HepG2 (cell line): ENCODE data around the gene RAB18. TPM values are rescaled to one million over a fixed set of nuclear protein-coding genes. Genes with fewer than 3 reads are reported as not detected.

Experiments used
- ATAC-seq: fragments of 200-7000 bp; cut with Tn5 transposase; 3 replicates; pipeline ENCODE4 v1.9.1; 2020; ENCODE audit warnings: mild to moderate bottlenecking, moderate library complexity
- BruUV-seq: library from RNA; stranded (reverse); fragments of 400-500 nt; replicated peaks from 2 replicates; lab custom pipeline; 2021; lab: Mats Ljungman, UMichigan
- CTCF ChIA-PET: fragments of 300-600 bp; formaldehyde crosslinking; extraction: SDS; loops from one replicate; lab custom pipeline; 2021; ENCODE audit warnings: low total read pairs, inconsistent platforms, low intra/inter-chr PET ratio; lab: Yijun Ruan, JAX
- POLR2A ChIA-PET: fragments of 350-600 bp; sonication (Branson Sonifier 250); formaldehyde crosslinking; loops from one replicate; lab custom pipeline; 2020; ENCODE audit warnings: antibody characterized with exemption, inconsistent platforms; lab: Yijun Ruan, JAX
- DNase-seq: peaks from one replicate; pipeline ENCODE4 v3.0.0-alpha.2; 2015; ENCODE audit warnings: low spot score
- FAIRE-seq: peaks from 3 replicates; lab custom pipeline; 2011; peaks lifted over from hg19 to GRCh38; lab: Jason Lieb, UNC
- H2AFZ ChIP-seq: one replicate; pipeline ENCODE4 v1.6.1; 2011; ENCODE audit warnings: low read length, inconsistent platforms
- H3K27ac ChIP-seq: fragments of 300-600 bp; 3 replicates; pipeline ENCODE4 v1.8.0; 2011; ENCODE audit warnings: mixed run types, mild to moderate bottlenecking, mixed read lengths, low read length, inconsistent platforms; ENCODE audit not compliant: insufficient read depth; ENCODE audit errors: extremely low read length
- H3K27me3 ChIP-seq, 2 experiments: fragments of 200-600 bp in 1 of 2; 2 replicates in 1 of 2; 3 replicates in 1 of 2; pipeline versions ENCODE4 v1.6.0 to v1.8.0; 2011; ENCODE audit warnings: low read length in 2 of 2, mild to moderate bottlenecking in 2 of 2, moderate library complexity in 2 of 2, inconsistent platforms in 1 of 2; ENCODE audit not compliant: insufficient read depth in 2 of 2, control insufficient read depth in 1 of 2
- H3K36me3 ChIP-seq, 2 experiments: fragments of 200-600 bp in 1 of 2; replicated peaks in 1 of 2; 2 replicates in 1 of 2; 3 replicates in 1 of 2; pipeline versions ENCODE4 v1.5.1 to v1.8.0; 2011; ENCODE audit warnings: low read length in 2 of 2, inconsistent platforms in 1 of 2; ENCODE audit not compliant: insufficient read depth in 2 of 2, control insufficient read depth in 1 of 2
- H3K4me1 ChIP-seq: 2 replicates; pipeline ENCODE4 v1.5.1; 2012; ENCODE audit warnings: low read length, inconsistent platforms; ENCODE audit not compliant: insufficient read depth
- H3K4me2 ChIP-seq: 2 replicates; pipeline ENCODE4 v1.6.0; 2011; ENCODE audit warnings: low read depth, low read length, inconsistent platforms
- H3K4me3 ChIP-seq, 3 experiments: fragments of 200-600 bp in 1 of 3; sonication (generic), shearing (Covaris generic) in 1 of 3; replicated peaks in 1 of 3; 2 replicates each; pipeline ENCODE4 v1.5.1; 2011 to 2016; ENCODE audit warnings: low read length in 3 of 3, inconsistent platforms in 2 of 3, low read depth in 2 of 3, mild to moderate bottlenecking in 2 of 3, control low read depth in 1 of 3, mixed read lengths in 1 of 3; ENCODE audit not compliant: insufficient read depth in 1 of 3
- H3K79me2 ChIP-seq: one replicate; pipeline ENCODE4 v1.6.1; 2011; ENCODE audit warnings: low read length, inconsistent platforms; ENCODE audit not compliant: insufficient read depth
- H3K9ac ChIP-seq: 2 replicates; pipeline ENCODE4 v1.6.0; 2011; ENCODE audit warnings: mild to moderate bottlenecking, low read depth, low read length, inconsistent platforms; ENCODE audit not compliant: insufficient read depth
- H3K9me3 ChIP-seq: 2 replicates; pipeline ENCODE4 v1.5.1; 2012; ENCODE audit warnings: mild to moderate bottlenecking, low read length
- H4K20me1 ChIP-seq: 2 replicates; pipeline ENCODE4 v1.6.0; 2011; ENCODE audit warnings: inconsistent platforms, mild to moderate bottlenecking, low read length, moderate library complexity; ENCODE audit not compliant: insufficient read depth
- ARNT ChIP-seq: fragments of 450-650 bp; IDR thresholded peaks from 2 replicates; pipeline ENCODE4 v1.6.1; 2017
- ATF7-NPFF ChIP-seq: sonication (generic); formaldehyde crosslinking; IDR thresholded peaks from 2 replicates; pipeline ENCODE4 v1.8.1; 2023; ENCODE audit warnings: mild to moderate bottlenecking, low read depth, missing genetic modification reagents, moderate library complexity
- BCL6 ChIP-seq: IDR thresholded peaks from 2 replicates; pipeline ENCODE4 v1.6.1; 2016; ENCODE audit warnings: missing genetic modification reagents, missing compliant biosample characterization
- BRCA1 ChIP-seq: sonication (generic); formaldehyde crosslinking; IDR thresholded peaks from 2 replicates; pipeline ENCODE4 v1.4.0; 2020; ENCODE audit warnings: missing genetic modification reagents
- KDM3A ChIP-seq: IDR thresholded peaks from 2 replicates; pipeline ENCODE4 v1.6.1; 2018; ENCODE audit warnings: low read depth, missing compliant biosample characterization
- KLF13 ChIP-seq: sonication (generic); formaldehyde crosslinking; IDR thresholded peaks from 2 replicates; pipeline ENCODE4 v1.4.0; 2020; ENCODE audit warnings: mild to moderate bottlenecking, missing genetic modification reagents
- NR2F2 ChIP-seq: IDR thresholded peaks from 2 replicates; pipeline ENCODE4 v1.6.1; 2012; ENCODE audit warnings: low read depth, inconsistent platforms, borderline replicate concordance
- RARA ChIP-seq: IDR thresholded peaks from 2 replicates; pipeline ENCODE4 v1.6.1; 2016; ENCODE audit warnings: missing genetic modification reagents, missing compliant biosample characterization
- RFX1 ChIP-seq: fragments of 450-650 bp; IDR thresholded peaks from 2 replicates; pipeline ENCODE4 v1.6.1; 2017
- RFXANK ChIP-seq: IDR thresholded peaks from 2 replicates; pipeline ENCODE4 v1.6.1; 2016
- SOX13 ChIP-seq, 3 experiments: fragments of 450-650 bp in 1 of 3; sonication (generic) in 1 of 3; formaldehyde crosslinking in 1 of 3; IDR thresholded peaks in 2 of 3; conservative IDR thresholded peaks in 1 of 3; 2 replicates each; pipeline versions ENCODE4 v1.5.0 to v1.6.1; 2016 to 2020; ENCODE audit warnings: antibody characterized with exemption in 1 of 3, mild to moderate bottlenecking in 1 of 3, missing compliant biosample characterization in 1 of 3, missing genetic modification reagents in 1 of 3, moderate library complexity in 1 of 3
- SP140L ChIP-seq: sonication (generic); formaldehyde crosslinking; IDR thresholded peaks from 2 replicates; pipeline ENCODE4 v1.4.0; 2020; ENCODE audit warnings: missing genetic modification reagents, borderline replicate concordance
- TBX3 ChIP-seq: fragments of 450-650 bp; IDR thresholded peaks from 2 replicates; pipeline ENCODE4 v1.6.1; 2017; ENCODE audit warnings: antibody characterized with exemption, mild to moderate bottlenecking, inconsistent platforms, borderline replicate concordance
- ZBTB42 ChIP-seq: sonication (generic); formaldehyde crosslinking; IDR thresholded peaks from 2 replicates; pipeline ENCODE4 v1.5.0; 2020; ENCODE audit warnings: mild to moderate bottlenecking, missing genetic modification reagents
- ZFP36L2 ChIP-seq: sonication (generic); formaldehyde crosslinking; IDR thresholded peaks from 2 replicates; pipeline ENCODE4 v1.4.0; 2020; ENCODE audit warnings: missing genetic modification reagents
- ZNF558 ChIP-seq: sonication (generic); formaldehyde crosslinking; IDR thresholded peaks from 2 replicates; pipeline ENCODE4 v1.9.0; 2022; ENCODE audit warnings: mild to moderate bottlenecking, missing genetic modification reagents, borderline replicate concordance
- WGBS: methylation state at CpG from one replicate; pipeline ENCODE4 v1.1.6; 2017; ENCODE audit warnings: low lambda C conversion rate; 5-methylcytosine and 5-hydroxymethylcytosine counted together
- in situ Hi-C: cut with HindIII; loops from 2 replicates; pipeline ENCODE4 v1.10.0; 2017; ENCODE audit warnings: low pct_unique_long_range_greater_than_20kb; ENCODE audit not compliant: extremely low pct_ligation_motif_present
- intact Hi-C: fragments of 100-400 bp; cut with micrococcal nuclease; formaldehyde crosslinking; loops from one replicate; pipeline ENCODE4 v1.10.0; 2022; ENCODE audit not compliant: unreplicated experiment
- polyA plus RNA-seq, 8 experiments: library from polyadenylated mRNA; depleted of rRNA in 3 of 8; stranded (reverse) in 7 of 8; unstranded in 1 of 8; fragments of >200 nt; fragmentation: Illumina TruSeq in 4 of 8; extraction: Trizol in 4 of 8; gene quantifications; 2 replicates each; pipeline versions ENCODE4 v1.2.1 to v1.2.3, GENCODE V29; 2011 to 2016; ENCODE audit warnings: low read depth in 4 of 8, missing spikeins in 1 of 8, mixed read lengths in 1 of 8; ENCODE audit not compliant: insufficient read depth in 1 of 8
- total RNA-seq, 5 experiments: library from RNA; depleted of rRNA; stranded (reverse); fragments of >200 nt; fragmentation: Illumina TruSeq; extraction: Trizol; gene quantifications; 2 replicates each; pipeline ENCODE4 v1.2.3, GENCODE V29; 2016; ENCODE audit warnings: low read depth in 1 of 5
- TF ChIP-seq, protein P1 (sequence below): sonication (generic); IDR thresholded peaks from 2 replicates; pipeline ENCODE4 v1.6.1; 2016; ENCODE audit warnings: low read depth, borderline replicate concordance
- TF ChIP-seq, protein P2 (sequence below): sonication (generic); formaldehyde crosslinking; IDR thresholded peaks from 2 replicates; pipeline ENCODE4 v1.5.1; 2020; ENCODE audit warnings: missing genetic modification reagents, mild to moderate bottlenecking, borderline replicate concordance

Gene RAB18
- total and polyA plus RNA-seq, 2 of the 13 experiments (the other 11 are each of a cell fraction or from before 2014, with no cell fraction given), result 22.3 to 69.1 TPM

DNA sequence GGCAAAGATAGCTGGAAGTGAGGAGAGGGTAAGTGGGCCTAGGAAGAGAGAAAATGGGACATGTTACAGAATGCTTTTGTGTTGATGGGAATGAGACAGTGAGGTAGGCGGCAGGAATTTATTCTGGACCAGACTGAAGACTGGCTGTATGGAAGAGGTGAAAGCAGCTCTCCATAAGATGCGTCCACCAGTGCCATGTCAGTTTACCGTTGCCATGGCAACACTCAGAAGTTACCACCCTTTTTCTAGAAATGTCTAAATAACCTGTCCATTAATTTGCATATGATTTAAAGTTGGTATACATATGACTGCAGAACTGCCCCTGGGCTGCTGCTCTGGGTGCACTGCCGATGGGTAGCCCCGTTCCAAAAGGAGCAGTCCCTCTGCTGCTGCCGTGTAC is 46.7 kb downstream of the RAB18 start:
- Histone ChIP-seq H3K27me3 (no peaks in the 10 kb centered on the region), H3K79me2 (no peaks in the 10 kb centered on the region), H3K4me2 (no peak overlapping the region), H3K36me3 (no peaks in the 10 kb centered on the region), H3K27ac (no peak overlapping the region), H3K4me1 (no peaks in the 10 kb centered on the region), H3K4me3 (no peak overlapping the region), H3K9me3 (no peaks in the 10 kb centered on the region), H2AFZ (no peak overlapping the region), H4K20me1 (no peaks in the 10 kb centered on the region), H3K9ac (no peak overlapping the region)
- ChIA-PET CTCF (no interaction called here), POLR2A (no interaction called here)
- ATAC-seq (peak; percentile 45), DNase-seq (no peak), FAIRE-seq (no peak)
- in situ Hi-C loops (loop anchor here (25.0 kb wide), 2 partner anchors 686 to 836 kb away; no protein-coding TSS in a partner anchor), intact Hi-C loops (no loop called here)
- WGBS, result 54% methylated on average over 6 of the region's 6 CpGs
- TF ChIP-seq ZBTB42 (CRISPR knock-in tag) (no peak), RFX1 (peak; percentile 54; the same call in 1 of the 2 replicates)
- no TSS peak for BruUV-seq

DNA sequence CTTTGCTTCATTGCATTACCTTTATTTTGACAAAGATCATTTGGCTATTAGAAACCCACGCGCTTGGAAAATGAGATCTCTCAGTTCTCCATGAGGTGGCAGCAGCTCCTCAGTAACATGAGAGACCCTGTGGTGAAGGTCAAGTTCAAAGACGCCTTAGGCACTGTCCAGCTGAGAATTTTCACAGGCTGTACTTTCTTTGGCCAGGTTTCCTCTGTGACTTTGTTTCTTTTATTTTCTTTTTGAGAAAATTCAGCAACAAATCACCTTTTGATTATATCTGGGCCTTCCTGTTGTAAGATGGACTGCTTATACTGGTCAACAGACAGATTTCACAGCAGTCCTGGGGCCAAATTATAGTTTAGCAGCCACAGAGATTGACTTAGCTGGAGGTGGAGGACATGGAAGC is 54.5 kb downstream of the RAB18 start:
- H2AFZ ChIP-seq, result no peak overlapping the region
- H3K4me3 ChIP-seq, result no peak overlapping the region
- FAIRE-seq (peak; percentile 92), ATAC-seq (peak; percentile 69), DNase-seq (peak; percentile 68)
- H3K4me2 ChIP-seq, result no peak overlapping the region
- no peaks in the 10 kb centered on the region for H3K79me2 ChIP-seq
- ChIA-PET CTCF (interaction anchor here (0.9 to 1.3 kb wide), 3 partner anchors 96 to 100 kb away, joined by 3 to 5 read pairs (median 4); no protein-coding TSS in a partner anchor), POLR2A (no interaction called here)
- intact Hi-C loops, result loop anchor here (1.0 to 5.0 kb wide), 4 partner anchors 98 to 824 kb away; no protein-coding TSS in a partner anchor
- H3K27ac ChIP-seq, result no peak overlapping the region
- H3K9me3 ChIP-seq, result no peaks in the 10 kb centered on the region
- H3K36me3 ChIP-seq, result no peaks in the 10 kb centered on the region
- no TSS peak for BruUV-seq
- no peaks in the 10 kb centered on the region; the same call in 1 of the 2 replicates for H4K20me1 ChIP-seq
- H3K9ac ChIP-seq, result no peak overlapping the region
- WGBS, result 0% methylated on average over 3 of the region's 3 CpGs
- in situ Hi-C loops, result loop anchor here (5.0 to 25.0 kb wide), 3 partner anchors 99 to 829 kb away; no protein-coding TSS in a partner anchor
- no peaks in the 10 kb centered on the region for H3K4me1 ChIP-seq
- no peaks in the 10 kb centered on the region for H3K27me3 ChIP-seq
- TF ChIP-seq ATF7-NPFF (CRISPR knock-in tag), result no peak
- TF ChIP-seq KLF13 (CRISPR knock-in tag), result no peak
- 0 out of 2 replicates have a peak, but pooled peaks have one; percentile 19 for TF ChIP-seq NR2F2
- TF ChIP-seq ZNF558 (CRISPR knock-in tag), result no peak
- 0 out of 2 replicates have a peak, but pooled peaks have one; percentile 42 for TF ChIP-seq SP140L
- no peak for TF ChIP-seq RFXANK (CRISPR knock-in tag)
- TF ChIP-seq, protein P1, sequence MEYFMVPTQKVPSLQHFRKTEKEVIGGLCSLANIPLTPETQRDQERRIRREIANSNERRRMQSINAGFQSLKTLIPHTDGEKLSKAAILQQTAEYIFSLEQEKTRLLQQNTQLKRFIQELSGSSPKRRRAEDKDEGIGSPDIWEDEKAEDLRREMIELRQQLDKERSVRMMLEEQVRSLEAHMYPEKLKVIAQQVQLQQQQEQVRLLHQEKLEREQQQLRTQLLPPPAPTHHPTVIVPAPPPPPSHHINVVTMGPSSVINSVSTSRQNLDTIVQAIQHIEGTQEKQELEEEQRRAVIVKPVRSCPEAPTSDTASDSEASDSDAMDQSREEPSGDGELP, result peak; percentile 58; the same call in 1 of the 2 replicates
- no peak for TF ChIP-seq BRCA1 (CRISPR knock-in tag)
- no peak for TF ChIP-seq SOX13 (IDR thresholded peaks at IDR 0.05)
- 0 out of 4 replicates have a peak, but pooled peaks of 1 of the 2 experiments have one; percentile 11 for TF ChIP-seq SOX13 (CRISPR knock-in tag; conservative IDR thresholded peaks at IDR 0.05 in 1 of 2, IDR thresholded peaks at IDR 0.05 in 1 of 2)
- peak; percentile 20; the same call in 1 of the 2 replicates for TF ChIP-seq TBX3
- TF ChIP-seq, protein P2, sequence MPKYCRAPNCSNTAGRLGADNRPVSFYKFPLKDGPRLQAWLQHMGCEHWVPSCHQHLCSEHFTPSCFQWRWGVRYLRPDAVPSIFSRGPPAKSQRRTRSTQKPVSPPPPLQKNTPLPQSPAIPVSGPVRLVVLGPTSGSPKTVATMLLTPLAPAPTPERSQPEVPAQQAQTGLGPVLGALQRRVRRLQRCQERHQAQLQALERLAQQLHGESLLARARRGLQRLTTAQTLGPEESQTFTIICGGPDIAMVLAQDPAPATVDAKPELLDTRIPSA (CRISPR knock-in tag), result no peak
- TF ChIP-seq ARNT, result no peak
- no peak for TF ChIP-seq RFX1
- no peak for TF ChIP-seq ZFP36L2 (CRISPR knock-in tag)
- TF ChIP-seq BCL6 (CRISPR knock-in tag), result 0 out of 2 replicates have a peak, but pooled peaks have one; percentile 22
- peak; percentile 66; the same call in 1 of the 2 replicates for TF ChIP-seq KDM3A (CRISPR knock-in tag)
- peak; percentile 60 for TF ChIP-seq RARA (CRISPR knock-in tag)
